Right lung (tissue), 10 donors: ENCODE results near the gene SEMA4F. TPM values are rescaled to one million over a fixed set of nuclear protein-coding genes. Genes with fewer than 3 reads are reported as not detected.
"Not testable (repeated sequence)": the region's sequence is repeated elsewhere in the genome, so short reads cannot be mapped to it uniquely, and the experiment has no call there.

ENCODE experiments used
- DNase-seq, 2 donors: peaks; one replicate each; pipeline ENCODE4 v3.0.0-alpha.2; 2013
- long read RNA-seq, 8 donors: transcript quantifications; one replicate each; lab custom pipeline, GENCODE V29; 2026
- polyA plus RNA-seq, 5 donors: library from polyadenylated mRNA; unstranded; fragments of 120-200 nt; gene quantifications; one replicate each; pipeline versions ENCODE4 v1.2.1 to v1.2.3, GENCODE V29; 2013; ENCODE audit warnings: inconsistent platforms in 1 of 5, low replicate concordance in 1 of 5; ENCODE audit not compliant: insufficient read length in 5 of 5, insufficient read depth in 1 of 5

The SEMA4F gene, protein sequence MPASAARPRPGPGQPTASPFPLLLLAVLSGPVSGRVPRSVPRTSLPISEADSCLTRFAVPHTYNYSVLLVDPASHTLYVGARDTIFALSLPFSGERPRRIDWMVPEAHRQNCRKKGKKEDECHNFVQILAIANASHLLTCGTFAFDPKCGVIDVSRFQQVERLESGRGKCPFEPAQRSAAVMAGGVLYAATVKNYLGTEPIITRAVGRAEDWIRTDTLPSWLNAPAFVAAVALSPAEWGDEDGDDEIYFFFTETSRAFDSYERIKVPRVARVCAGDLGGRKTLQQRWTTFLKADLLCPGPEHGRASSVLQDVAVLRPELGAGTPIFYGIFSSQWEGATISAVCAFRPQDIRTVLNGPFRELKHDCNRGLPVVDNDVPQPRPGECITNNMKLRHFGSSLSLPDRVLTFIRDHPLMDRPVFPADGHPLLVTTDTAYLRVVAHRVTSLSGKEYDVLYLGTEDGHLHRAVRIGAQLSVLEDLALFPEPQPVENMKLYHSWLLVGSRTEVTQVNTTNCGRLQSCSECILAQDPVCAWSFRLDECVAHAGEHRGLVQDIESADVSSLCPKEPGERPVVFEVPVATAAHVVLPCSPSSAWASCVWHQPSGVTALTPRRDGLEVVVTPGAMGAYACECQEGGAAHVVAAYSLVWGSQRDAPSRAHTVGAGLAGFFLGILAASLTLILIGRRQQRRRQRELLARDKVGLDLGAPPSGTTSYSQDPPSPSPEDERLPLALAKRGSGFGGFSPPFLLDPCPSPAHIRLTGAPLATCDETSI
- polyA plus RNA-seq = 1 to 10 TPM; 5.7 to 7.2 (median 6.7) TPM
- long read RNA-seq, donor 1 = 0 reads
- long read RNA-seq, donor 2 = 0 reads
- long read RNA-seq, donor 3 = 0 reads
- long read RNA-seq, donor 4 = 0 reads
- long read RNA-seq, donor 5 = 0 reads
- long read RNA-seq, donor 6, full-length matches to known transcripts = 1 of 1 reads
- long read RNA-seq, donor 6, partial matches to known transcripts = 0 of 1 reads
- long read RNA-seq, donor 6, other reads (novel, unspliced or antisense) = 0 of 1 reads
- long read RNA-seq, donor 7 = 0 reads
- long read RNA-seq, donor 8 = 0 reads

DNA sequence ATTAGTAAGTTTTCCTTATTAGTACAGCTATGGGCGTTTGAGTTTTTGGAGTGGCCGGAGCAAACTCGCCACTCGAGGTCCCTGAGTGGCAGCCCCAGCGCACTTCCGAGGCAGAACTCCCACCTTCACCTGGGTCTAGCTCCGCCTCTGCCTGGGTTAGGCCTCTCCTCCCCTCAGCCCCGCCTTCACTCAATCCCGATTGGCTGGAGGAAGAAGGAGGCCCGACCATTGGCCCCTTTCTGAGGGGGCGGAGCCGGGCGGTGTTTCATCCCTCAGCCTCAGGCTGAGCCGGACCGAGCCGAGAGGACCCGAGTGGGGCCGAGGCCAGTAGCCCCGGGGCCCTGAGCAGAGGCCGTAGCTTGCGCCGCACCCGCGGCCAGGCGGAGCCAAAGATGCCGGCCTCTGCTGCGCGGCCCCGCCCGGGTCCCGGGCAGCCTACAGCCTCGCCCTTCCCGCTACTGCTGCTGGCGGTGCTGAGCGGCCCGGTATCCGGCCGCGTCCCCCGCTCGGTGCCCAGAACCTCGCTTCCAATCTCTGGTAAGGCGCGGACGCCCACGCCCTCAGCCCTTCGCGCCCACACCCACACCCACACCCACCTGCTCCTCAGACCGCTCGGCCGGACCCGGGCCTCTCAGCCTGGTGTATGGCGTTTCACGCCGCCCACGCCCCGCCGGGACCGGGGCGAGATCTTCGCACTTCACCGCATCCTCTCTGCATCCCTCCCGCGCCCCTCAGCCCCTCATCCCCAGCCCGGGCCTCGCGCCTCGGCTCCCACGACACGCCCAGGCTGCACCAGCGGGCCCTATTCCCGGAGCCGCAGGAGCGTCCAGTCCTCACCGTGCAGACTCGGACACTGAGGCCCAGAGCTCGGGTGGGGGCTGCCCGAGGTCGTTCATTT, at the start of gene SEMA4F:
TSS of gene SEMA4F (plus strand) at position 263 of the 898 bp plus-strand sequence. CDS start at position 393, 130 bp downstream.
- DNase-seq = peak; percentile 92 to 94

GRCh38 chr2:74606927-74607326, 47.1 kb upstream of the SEMA4F start:
- no peak for DNase-seq

- no peak for DNase-seq
Measured at GRCh38 chr2:74617122-74617521, 36.9 kb upstream of the SEMA4F start.

DNA sequence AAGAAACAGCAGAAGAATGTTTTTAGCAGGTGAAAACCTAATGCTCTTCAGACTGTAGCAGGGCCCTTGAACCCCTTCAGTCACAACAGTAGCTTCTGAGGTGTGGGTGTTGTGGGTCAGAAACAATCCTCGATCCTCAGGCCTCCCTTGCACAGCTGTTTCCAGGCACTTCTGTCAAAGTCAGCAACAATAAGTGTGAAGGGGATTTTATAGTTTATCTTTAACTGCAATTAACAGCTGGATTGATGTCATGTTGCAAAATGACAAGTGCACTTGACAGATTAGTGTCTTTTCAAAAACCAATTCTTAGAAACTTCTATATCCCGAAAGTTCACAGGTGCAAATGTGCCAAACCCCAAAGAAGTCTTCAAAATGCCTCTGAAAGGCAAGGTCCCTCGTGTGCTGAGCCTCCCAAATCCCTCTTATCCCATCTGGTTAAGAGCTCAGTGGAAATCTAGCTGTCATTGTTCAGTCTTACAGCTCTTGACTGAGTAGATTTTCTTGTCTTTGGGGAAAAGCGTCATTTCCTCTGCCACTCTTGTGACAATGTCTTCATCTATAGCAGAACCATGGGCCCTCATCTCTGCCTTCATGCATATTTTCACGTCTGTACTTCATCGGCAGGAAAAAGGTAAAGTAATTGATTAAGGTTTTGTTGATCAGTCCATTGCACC, 35.5 kb upstream of the SEMA4F start:
- DNase-seq = no peak

DNA sequence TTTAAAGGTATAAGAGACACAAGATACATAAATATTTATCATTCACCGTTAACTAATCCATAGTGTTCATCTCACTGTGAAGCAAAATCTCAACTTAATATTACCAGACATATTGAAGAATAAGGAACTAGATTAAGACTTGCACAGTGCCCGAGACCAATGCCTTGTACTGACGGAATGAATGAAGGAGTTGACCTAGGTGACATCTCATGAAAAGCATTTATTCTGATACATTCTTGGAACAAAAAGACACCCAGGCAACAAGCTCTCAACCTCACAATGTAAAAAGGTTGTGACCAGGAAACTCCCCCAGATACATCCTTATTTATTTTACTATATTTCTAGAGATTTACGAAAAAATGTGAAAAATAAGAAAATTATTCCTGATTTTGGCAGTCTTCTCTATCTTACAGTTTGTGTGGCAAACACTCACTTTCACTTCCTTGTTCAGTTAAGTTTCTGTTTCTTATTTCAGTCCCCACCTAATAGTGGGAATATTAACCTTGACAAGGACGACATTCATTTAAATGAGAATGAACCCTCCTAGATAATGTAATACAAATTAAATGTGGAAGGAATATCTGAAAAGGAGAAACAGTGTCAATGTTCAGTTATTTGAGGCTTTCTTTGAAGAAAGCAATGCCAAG, 34.3 kb upstream of the SEMA4F start:
- DNase-seq = no peak

DNA sequence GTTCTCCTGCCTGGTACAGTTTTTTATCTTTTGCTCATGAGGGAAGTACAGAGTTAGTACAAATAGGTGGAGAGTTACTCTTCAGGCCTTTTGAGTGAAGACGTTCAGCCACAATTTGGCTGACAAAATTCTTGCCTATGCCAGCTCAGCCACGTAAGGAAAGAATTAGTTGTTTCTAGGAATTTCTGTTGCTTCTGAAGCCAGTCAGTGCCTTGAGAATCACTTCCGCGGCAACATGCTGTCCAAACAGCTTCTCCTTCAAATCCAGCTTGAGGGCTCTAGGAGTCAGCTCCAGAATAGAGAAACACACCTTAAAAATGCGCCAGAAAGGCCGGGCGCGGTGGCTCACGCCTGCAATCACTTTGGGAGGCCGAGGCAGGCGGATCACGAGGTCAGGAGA, 33.4 kb upstream of the SEMA4F start:
- no peak for DNase-seq

DNA sequence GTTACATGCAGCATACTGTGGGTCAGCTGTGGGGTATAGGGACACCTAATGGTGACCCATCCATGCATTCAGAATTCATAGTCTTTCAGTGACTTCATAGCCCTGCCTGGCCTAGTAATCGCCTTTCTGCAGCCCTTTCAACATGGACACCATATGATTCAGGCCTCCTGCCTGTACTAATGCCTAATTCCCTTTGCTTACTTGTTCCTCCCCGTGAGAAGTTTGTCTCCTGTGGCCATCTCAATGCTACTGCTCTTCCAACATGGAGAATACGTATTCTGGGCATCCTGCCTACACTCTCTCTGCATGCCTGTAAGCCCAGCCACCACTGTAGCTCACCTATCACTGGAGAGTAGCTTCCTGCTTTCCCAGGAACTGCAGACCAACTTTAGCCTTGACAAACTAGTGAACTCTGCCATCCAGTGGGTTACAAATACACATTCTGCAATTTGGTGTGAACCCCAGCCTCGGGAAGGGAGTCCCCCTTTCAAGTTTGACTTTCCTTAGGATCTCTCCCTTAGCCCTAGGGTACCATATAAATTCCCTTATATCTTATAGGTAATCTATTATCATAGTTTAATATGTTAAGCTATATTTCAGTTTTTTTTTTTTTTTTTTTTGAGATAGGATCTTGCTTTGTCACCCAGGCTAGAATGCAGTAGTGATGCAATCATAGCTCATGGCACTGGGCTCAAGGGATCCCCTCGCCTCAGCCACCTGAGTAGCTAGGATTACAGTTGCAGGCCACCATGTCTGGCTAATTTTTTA, 28.2 kb upstream of the SEMA4F start:
- DNase-seq = no peak

GRCh38 chr2:74628538-74629105, 25.4 kb upstream of the SEMA4F start:
- DNase-seq = no peak

DNA sequence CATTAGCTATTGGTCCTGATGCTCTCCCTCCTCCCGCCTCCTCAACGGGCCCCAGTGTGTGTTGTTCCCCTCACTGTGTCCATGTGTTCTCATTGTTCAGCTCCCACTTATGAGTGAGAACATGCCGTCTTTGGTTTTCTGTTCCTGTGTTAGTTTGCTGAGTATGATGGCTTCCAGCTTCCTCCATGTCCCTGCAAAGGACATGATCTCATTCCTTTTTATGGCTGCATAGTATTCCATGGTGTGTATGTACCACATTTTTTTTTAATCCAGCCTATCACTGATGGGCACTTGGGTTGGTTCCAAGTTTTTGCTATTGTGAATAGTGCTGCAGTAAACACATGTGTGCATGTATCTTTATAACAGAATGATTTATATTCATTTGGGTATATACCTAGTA, 23.6 kb upstream of the SEMA4F start:
- not testable (repeated sequence) for DNase-seq

- no peak for DNase-seq
Measured at GRCh38 chr2:74632209-74632938, 21.7 kb upstream of the SEMA4F start.

DNA sequence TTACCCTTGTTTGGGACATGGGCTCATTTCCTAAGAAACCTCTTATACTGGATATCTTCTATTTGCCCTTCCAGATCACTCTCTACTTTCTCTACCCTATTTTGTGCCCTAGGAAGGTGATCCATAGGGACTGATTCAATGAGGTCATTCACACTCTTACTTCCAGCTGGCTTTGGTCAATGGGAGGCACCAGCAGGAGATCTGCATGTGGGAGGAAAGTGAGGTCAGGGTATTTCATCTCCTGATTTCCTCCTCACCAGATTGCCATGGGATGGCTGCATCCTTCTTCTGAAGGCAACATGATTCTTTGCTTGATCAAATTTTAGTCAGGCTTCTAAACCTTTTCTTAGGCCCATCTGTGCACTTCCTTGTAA, 21.1 kb upstream of the SEMA4F start:
- DNase-seq = no peak

GRCh38 chr2:74639550-74639949, 14.5 kb upstream of the SEMA4F start:
- DNase-seq = no peak

- DNase-seq = no peak
Measured at GRCh38 chr2:74645344-74645743, 8.7 kb upstream of the SEMA4F start.

GRCh38 chr2:74646201-74646600, 7.8 kb upstream of the SEMA4F start:
- no peak for DNase-seq

DNA sequence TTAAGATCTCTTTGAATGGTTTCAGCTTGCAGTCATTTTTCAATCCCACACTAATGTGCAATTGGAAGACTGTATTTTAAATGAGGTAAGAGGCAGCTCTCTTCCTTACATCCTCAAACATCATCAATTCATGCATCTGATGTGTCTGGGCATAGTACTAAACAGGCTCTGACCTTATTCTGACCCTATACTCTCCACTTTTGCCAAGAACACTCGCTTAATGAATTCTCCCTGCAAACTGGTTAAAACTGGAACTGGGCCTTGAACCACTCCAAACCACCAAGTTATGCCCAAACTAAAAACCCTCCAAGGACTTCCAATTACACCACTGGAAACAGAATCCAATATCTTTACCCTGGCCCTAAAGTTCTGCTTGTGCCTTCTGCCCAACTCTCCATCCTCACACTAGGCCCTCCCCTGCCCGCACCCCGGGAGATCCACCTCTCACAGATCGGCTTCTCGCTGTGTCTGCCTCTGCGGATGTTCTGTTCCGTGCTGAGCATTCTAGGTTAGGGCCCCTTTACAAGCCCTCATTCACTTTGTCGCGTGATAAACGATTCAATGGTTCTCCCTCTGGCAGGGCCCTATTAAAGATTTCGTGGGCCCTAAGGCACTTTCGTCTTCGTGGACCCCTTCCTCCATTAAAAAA, 7.1 kb upstream of the SEMA4F start:
- no peak for DNase-seq

GRCh38 chr2:74648009-74648443, 6.0 kb upstream of the SEMA4F start, which contains the start of gene M1AP:
TSS of gene M1AP (minus strand) at chr2:74648330. CDS start at chr2:74640275, 8,055 bp downstream.
- no peak for DNase-seq

DNA sequence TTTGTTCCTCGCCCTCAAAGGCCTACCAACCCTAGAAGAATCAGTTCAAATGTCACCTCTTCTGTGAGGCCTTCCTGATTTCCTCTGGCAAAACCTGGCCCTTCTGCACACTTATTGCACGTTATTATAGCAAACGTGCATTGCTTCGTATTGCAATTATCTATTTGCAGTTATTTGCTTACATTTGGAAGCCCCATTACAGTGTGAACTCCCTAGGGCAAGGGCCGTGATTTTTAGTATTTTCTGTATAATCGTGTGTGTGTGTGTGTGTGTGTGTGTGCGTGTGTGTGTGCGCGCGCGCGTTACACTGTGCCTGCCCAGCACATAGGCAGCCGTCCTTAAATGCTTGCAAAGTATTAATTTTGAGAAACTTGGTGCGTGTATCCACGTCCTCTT, 460 bp upstream of the SEMA4F start:
- no peak for DNase-seq

DNA sequence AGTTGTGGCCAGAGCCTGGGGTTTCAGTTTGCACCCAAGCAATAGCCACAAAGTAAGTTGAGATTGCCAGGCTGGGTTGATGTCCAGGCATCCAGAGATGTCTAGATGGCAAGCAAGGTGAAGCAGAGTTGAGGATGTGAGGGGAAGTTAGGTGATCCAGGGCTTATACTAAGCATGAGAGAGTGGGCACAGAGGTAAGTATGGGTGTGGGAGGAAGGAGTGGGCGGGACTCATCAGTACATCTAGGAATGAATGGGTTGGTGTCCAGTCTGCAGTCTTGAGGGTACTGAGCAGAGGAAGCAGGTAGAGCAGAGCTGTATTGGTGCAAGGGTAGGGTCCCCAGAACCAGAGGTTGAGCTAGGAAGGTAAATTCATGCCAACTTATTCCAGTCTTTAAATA, 1.5 kb downstream of the SEMA4F start:
- DNase-seq = no peak
